Omental fat pad (tissue), 4 donors: Measurements from ENCODE around the gene TPD52L1. TPM values are rescaled to one million over a fixed set of nuclear protein-coding genes. Genes with fewer than 3 reads are reported as not detected.
A peak's percentile ranks its signal among the peaks of the same experiment; 100 is the strongest.
"Not testable (repeated sequence)": the region's sequence is repeated elsewhere in the genome, so short reads cannot be mapped to it uniquely, and the experiment has no call there.

Experiments
- ATAC-seq: fragments of 150-250 bp; one replicate; pipeline ENCODE4 v1.9.1; 2016; ENCODE audit warnings: mild to moderate bottlenecking, moderate library complexity; ENCODE audit not compliant: low FRiP score
- DNase-seq: peaks from one replicate; pipeline ENCODE4 v3.0.0-alpha.2; 2019; ENCODE audit warnings: low spot score
- CTCF ChIP-seq, 3 donors: fragments of 450-650 bp; IDR thresholded peaks; one replicate each; pipeline ENCODE4 v1.5.1; 2016 to 2017; ENCODE audit warnings: antibody characterized with exemption in 3 of 3, mild to moderate bottlenecking in 3 of 3, moderate library complexity in 2 of 3
- total RNA-seq, 4 donors: library from RNA; depleted of rRNA; stranded (reverse); fragments of >200 nt; gene quantifications; one replicate each; pipeline ENCODE4 v1.1.0, GENCODE V29; 2016

Gene TPD52L1
- total RNA-seq, 4 donors from 2014 or later: 59.1 to 150 (median 68.4) TPM

GRCh38 chr6:125154118-125154760 lies 666 bp downstream of the TPD52L1 start:
- DNase-seq (no peak), ATAC-seq (peak; percentile 35)
- TF ChIP-seq CTCF (IDR thresholded peaks at IDR 0.05): no peak

- ATAC-seq (peak; percentile 79), DNase-seq (no peak)
- TF ChIP-seq CTCF (IDR thresholded peaks at IDR 0.05): no peak
Measured at GRCh38 chr6:125154761-125155135, 1.2 kb downstream of the TPD52L1 start.

- ATAC-seq (no peak), DNase-seq (no peak)
- TF ChIP-seq CTCF (IDR thresholded peaks at IDR 0.05): no peak
Measured at GRCh38 chr6:125155344-125155743, 1.8 kb downstream of the TPD52L1 start.

- TF ChIP-seq CTCF (IDR thresholded peaks at IDR 0.05): no peak
- ATAC-seq (no peak), DNase-seq (no peak)
Measured at GRCh38 chr6:125156496-125156895, 2.9 kb downstream of the TPD52L1 start.

- no peak for DNase-seq
- ATAC-seq: no peak
- TF ChIP-seq CTCF (IDR thresholded peaks at IDR 0.05): no peak
Measured at GRCh38 chr6:125157280-125157679, 3.7 kb downstream of the TPD52L1 start.

DNA sequence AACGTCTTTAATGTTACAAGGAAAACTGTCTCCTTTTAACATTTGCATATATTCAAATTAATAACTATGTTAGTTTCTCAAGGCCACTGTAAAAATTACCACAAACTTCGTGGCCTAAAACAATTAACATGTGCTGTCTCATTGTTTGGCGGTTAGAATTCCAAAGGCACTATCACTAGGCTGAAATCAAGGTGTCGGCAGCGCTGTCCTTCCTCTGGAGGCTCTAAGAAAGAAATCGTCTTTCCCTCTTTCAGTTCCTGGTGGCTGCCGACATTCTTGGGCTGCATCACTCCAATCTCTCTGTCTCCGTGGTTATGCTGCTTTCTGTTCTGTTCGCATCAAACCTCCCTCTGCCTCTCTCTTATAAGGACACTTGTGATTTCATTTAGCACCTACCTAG lies 4.2 kb downstream of the TPD52L1 start:
- ATAC-seq (no peak), DNase-seq (no peak)
- no peak for TF ChIP-seq CTCF (IDR thresholded peaks at IDR 0.05)

GRCh38 chr6:125163339-125163738 lies 9.8 kb downstream of the TPD52L1 start:
- ATAC-seq, DNase-seq: not testable (repeated sequence)
